ENCODE data around the gene EIPR1.

The EIPR1 gene

DNA sequence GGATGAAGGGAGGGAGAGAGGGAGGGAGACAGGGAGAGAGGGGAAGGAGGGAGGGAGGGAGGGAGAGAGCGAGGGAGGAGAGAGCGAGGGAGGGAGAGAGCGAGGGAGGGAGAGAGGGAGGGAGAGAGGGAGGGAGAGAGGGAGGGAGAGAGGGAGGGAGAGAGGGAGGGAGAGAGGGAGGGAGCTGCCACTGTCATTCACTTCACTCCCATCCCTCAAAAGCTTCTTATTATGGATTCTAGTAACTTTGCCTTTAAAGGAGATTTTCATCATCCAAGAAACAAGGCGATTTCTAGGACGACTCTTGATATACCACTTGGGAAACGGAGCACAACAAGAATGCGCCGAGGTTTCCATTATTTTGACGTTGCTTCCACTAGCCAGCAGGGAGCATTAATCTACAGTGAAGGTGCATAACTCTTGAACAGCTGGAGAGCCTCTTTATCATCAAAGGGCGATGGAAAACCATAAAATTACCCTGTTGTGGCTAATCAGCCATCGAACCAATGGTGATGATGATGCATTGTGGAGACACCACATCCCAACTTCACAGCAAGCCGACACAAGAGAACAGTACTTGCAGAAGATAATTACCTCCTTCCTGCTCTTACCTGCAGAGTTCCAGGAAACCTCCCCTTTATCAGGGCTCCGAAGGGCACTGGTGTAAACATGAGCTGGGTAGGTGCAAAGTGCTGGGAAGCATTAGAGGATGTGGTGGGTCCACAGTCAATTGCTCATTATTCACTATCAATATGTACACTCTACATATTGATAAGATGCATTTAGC is 130.5 kb downstream of the EIPR1 start:
- no peak for DNase-seq (ENCODE audit: low read depth)

DNA sequence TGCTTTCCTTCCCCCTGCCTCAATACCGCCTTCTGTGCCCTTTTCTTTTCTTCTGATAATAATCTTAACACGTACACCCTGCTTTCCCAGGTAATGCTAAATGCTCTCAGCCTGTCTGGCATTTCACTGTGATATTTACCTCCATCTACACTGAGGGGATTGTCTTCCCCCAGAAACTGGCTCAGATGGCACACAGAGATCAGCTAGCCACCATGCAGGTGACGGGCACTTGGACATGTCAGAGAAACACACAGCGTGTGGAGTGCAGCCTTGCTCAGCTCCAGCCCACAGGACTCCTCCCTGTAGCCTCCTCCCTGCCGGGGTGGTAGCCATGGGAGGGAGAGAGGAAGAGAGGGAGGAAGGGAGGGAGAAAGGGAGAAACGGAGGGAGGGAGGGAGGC is 131.2 kb downstream of the EIPR1 start:
- no peak for DNase-seq (ENCODE audit: low read depth)

- no peak for DNase-seq (ENCODE audit: low read depth)
Measured at GRCh38 chr2:3244486-3244885, 133.1 kb downstream of the EIPR1 start.

DNA sequence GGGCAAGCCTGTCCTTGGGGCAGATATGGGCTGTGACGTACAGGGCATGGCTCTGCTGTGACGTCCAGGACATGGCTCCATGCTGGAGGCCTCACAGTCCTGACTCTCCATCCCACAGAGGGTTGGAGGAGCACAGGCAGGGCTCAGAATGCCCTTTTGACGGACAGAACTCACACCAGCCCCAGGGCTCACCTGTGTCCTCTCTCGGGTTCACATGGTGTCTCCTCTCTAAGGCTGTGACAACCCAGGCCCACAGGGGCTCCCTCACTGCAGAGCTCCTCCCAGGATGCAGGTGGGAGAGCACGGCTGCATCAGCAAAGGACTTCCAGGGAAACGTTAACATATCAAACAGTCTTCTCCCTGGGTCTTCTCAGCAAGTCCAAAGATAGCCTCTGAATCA is 133.8 kb downstream of the EIPR1 start:
- no peak for DNase-seq (ENCODE audit: low read depth)

GRCh38 chr2:3242747-3243369 is 134.8 kb downstream of the EIPR1 start:
- no peak for DNase-seq (ENCODE audit: low read depth)

DNA sequence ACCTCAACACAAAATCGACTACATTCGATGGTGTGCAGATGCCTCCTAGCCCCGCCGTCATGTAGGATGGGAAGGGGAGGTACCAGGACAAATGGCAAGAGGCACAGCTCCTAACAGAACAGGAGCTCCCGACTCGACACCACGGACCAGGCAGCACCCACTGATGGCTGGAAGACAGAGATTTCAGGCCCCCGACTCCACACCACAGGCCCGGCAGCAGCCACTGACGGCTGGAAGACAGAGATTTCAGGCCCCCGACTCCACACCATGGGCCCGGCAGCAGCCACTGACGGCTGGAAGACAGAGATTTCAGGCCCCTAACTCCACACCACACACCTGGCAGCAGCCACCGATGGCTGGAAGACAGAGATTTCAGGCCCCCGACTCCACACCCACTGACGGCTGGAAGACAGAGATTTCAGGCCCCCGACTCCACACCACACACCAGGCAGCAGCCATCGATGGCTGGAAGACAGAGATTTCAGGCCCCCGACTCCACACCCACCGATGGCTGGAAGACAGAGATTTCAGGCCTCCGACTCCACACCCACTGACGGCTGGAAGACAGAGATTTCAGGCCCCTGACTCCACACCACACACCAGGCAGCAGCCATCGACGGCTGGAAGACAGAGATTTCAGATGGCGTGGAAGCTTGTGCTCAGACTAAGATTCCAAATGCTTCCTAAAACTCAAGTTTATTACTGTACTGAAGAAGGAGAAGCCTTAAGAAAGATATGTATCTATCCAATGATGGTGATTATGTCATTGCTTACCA is 135.5 kb downstream of the EIPR1 start:
- no peak for DNase-seq (ENCODE audit: low read depth)

- no peak for DNase-seq (ENCODE audit: low read depth)
Measured at GRCh38 chr2:3238951-3239841, 138.4 kb downstream of the EIPR1 start.

GRCh38 chr2:3236300-3237045 is 141.1 kb downstream of the EIPR1 start:
- no peak for DNase-seq (ENCODE audit: low read depth)

DNA sequence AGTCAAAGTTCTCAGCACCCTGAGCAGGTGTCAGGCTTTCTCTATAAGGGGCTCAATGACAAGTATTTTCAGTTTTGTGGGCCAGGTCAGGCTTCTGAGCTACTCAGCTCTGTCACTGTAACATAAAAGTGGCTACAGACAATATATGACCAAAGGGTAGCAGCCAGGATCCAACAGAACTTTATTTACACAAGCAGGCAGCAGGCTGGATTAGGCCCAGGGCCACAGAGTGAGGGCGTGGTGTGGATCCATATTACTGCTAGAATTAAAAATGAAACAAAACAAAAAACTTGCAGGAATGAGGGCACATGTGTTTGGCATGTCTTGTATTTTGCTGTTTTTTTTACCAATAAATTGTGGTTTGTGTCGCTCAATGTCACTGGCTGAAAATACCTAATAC is 143.7 kb downstream of the EIPR1 start:
- no peak for DNase-seq (ENCODE audit: low read depth)

DNA sequence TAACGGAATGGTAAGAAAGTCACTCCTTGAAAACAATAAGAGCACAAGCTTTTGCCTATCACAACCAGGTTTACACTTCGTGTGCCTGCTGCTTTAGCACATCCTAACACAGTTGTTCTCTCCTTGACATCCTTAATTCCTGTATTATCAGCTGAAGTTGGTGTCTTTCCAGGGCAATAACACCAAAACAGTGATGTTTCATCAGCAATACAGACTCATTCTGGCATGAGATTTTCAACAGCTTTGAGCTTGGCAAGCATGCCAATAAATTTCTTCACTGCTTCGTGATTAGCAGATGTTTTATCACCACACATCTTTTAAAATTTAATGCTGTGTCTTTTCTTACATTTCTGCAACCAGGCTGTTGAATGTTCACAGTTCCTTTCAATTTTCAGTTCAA is 148.4 kb downstream of the EIPR1 start:
- DNase-seq (ENCODE audit: low read depth) = no peak

- DNase-seq (ENCODE audit: low read depth) = no peak
Measured at GRCh38 chr2:3224681-3225080, 152.9 kb downstream of the EIPR1 start.

DNA sequence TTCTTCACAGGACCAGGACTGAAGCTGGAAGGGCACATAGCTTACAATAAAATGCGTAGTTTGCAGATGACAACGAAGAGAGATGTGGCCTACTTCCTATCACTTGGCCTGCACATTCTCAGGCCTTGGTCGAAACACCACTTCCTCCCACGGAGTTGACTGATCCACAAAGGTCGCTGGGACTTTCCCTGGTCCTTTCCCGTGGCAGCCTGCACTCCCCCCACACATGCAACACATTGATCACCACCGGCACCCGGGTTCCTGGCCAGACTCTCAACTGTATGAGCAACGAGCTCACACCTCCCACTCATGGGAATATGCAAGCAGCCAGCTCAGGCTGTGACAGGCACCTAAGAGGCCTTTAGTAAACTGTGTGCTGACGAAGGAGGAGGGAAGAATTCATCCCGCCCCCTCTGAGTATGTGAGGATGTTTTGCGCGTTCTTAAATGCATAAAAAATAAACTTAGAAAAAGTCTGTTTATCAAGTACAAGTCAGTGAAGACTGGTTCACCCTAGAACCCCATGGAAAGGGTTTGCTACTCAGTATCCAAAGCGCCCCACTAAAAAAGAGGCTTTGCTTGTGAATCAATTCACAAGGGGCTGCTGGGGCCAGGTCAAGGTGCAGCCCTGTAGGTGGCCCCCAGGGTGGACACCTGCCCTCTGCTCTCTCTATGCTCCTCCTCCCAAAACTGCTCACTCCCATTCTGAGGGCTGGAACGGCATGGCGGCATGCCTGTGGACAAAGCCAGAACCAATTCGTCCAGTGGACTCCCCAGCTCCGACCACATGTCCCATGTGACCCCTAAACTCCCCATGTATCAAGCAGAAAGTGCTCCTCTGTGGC is 154.3 kb downstream of the EIPR1 start:
- DNase-seq (ENCODE audit: low read depth) = peak; percentile 55

DNA sequence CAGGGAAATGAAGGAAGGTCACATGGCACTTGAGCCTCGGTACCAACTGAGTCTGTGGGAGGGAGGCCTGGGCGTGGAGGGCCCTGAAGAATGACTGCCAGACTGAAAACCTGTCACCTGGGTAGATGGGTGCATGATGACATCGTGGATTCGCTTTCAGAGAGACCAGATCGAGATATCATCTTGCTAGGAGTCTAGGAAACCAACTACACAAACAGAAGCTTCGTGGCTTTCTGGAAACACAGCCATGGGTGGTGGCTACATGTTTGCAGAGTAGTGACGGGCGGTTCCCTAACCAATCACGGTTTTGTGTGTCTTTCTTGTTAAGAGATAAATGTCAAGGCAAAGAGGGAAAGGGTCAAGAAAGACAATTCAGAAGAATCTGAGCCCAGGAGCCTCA is 155.0 kb downstream of the EIPR1 start:
- DNase-seq (ENCODE audit: low read depth) = peak; percentile 6

GRCh38 chr2:3219536-3219935 is 158.1 kb downstream of the EIPR1 start:
- no peak for DNase-seq (ENCODE audit: low read depth)

GRCh38 chr2:3217646-3218045 is 160.0 kb downstream of the EIPR1 start:
- no peak for DNase-seq (ENCODE audit: low read depth)

GRCh38 chr2:3216841-3217495 is 160.7 kb downstream of the EIPR1 start:
- no peak for DNase-seq (ENCODE audit: low read depth)

GRCh38 chr2:3214806-3215404 is 162.7 kb downstream of the EIPR1 start:
- DNase-seq (ENCODE audit: low read depth) = no peak

DNA sequence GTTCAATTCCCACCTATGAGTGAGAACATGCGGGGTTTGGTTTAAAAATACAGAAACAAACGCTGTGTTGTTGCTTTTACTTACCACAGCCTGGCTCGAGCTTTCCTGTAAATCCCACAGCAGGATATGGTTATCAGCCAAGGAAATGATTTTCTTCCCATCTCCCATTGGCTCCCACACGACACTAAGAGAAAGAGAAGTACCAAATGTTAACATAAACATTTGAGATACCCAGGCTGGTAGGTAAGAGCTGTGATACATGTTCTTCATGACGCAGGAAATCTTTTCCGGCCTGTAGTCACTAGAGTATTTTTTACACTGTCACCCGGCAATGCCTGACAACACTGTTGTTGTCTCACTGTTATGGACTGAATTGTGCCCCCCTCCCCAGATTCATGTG is 163.6 kb downstream of the EIPR1 start:
- no peak for DNase-seq (ENCODE audit: low read depth)

DNA sequence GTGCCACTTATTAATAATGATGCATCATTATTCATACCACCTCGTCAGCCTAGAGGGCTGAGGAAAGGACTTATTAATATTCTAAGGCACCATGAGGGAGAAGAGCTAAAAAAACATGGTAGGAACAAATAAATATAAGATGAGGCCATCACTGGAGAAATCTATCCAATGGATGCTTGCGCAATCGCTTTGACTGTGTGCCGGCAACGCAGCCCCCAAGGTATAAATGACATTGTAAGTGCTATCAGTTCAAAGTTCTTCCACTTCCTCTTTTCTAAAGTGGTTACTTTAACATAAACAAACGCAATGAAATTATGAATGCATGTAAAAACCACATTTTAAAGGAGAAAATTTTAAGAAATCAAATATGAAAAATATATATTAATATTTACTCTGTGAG is 164.6 kb downstream of the EIPR1 start:
- DNase-seq (ENCODE audit: low read depth) = no peak

DNA sequence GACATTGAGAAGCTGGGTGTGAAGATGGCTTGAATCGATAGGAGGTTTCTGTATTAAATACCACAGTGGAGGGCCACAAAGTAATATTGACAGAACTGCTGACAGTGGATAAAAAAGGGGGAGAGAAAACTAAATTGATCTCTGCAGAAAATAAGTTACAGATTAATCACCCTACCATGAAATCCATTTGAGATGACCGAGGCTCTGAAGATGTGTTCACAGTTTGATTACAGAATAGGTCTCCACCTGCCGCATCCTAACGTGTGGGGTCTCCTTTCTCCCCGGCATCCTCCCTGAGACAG is 165.6 kb downstream of the EIPR1 start:
- DNase-seq (ENCODE audit: low read depth) = no peak

Data from iris pigment epithelial cell (primary cell).